HG03095 (cell line): ENCODE measurements around the gene COTL1.
A peak's percentile ranks its signal among the peaks of the same experiment; 100 is the strongest.

Experiments
- ATAC-seq: cut with Tn5 transposase; IDR thresholded peaks from one replicate; pipeline ENCODE4 v1.9.1; 2021; ENCODE audit warnings: moderate library complexity; ENCODE audit not compliant: unreplicated experiment

The COTL1 gene

GRCh38 chr16:84614968-84615813 is 2.7 kb downstream of the COTL1 start:
- ATAC-seq, result no peak

- no peak for ATAC-seq
These were observed 3.3 kb downstream of the COTL1 start for GRCh38 chr16:84614623-84614967.

GRCh38 chr16:84614073-84614459 is 3.8 kb downstream of the COTL1 start:
- ATAC-seq, result no peak

DNA sequence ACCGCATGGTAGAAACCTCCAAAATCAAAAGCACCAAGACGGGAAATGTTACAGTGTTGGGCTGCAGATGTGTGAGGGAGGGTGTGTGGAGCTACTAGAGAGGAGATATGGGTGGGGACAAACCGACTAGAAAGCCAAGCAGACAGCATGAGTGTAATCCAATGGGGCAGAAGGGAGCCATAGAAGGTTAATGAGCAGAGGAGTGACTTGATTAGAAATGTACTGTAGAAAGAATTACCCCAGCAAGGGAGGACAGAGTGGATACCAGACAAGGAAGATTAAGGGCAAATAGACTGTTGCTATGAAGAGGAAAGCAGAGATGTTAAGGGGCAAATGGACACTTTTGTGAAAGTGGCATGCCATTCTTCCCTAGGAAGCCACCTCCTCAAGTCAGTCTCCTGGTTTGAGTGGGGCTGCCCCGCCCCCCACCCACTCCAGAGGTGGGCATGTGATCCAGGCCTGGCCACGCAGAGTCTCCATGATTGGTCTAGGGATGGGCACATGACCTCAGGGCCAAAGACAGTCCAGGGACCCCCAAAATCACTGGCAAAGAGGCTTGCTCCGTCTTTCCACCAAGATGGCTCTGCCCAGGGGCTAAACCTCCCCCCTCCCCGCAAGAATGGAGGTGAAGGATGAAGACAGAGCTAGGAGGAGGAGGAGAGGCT is 4.3 kb downstream of the COTL1 start:
- ATAC-seq, result no peak

- ATAC-seq, result no peak
These were observed 5.2 kb downstream of the COTL1 start for GRCh38 chr16:84612686-84613085.

GRCh38 chr16:84611041-84611440 is 6.8 kb downstream of the COTL1 start:
- ATAC-seq, result no peak

DNA sequence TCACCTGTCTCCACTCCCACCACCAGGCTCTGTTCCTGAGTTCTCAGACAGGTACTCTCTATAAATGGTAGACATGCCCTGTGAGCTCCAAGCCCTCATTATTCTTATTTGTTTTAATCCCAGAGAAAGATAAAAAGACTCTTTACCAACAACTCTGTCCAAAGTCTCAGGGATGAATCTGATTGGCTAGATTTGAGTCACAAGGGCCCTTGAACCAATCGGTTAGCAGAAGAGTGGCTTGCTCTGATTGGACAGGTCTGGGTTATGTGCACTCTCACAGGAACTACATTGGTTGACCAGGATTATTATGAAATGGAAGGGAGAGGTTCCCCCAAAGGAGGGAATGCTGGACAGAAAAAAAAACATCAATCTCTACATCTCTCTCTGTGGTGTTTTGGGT is 7.5 kb downstream of the COTL1 start:
- no peak for ATAC-seq

DNA sequence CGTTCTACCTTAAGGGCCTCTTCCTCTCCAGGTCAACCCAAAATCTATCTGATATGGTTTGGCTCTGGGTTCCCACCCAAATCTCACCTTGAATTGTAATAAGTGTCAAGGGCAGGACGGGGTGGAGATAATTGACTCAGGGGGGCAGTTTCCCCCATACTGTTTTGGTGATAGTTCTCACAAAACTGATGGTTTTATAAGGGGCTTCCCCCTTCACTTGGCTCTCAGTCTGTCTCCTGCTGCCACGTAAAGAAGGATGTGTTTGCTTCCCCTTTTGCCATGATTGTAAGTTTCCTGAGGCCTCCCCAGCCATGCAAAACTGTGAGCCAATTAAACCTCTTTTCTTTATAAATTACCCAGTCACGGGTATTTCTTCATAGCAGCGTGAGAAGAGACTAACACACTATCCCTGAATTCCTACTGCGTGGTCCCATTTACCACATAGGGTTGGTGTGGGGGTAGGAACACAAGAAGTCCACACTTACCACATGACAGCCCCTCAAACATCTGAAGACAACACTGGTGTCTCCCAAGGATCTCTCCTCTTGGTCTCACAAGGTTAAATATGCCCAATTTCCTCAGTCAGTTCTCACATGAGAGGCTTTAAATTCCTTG is 8.2 kb downstream of the COTL1 start:
- ATAC-seq, result no peak

GRCh38 chr16:84608282-84608681 is 9.6 kb downstream of the COTL1 start:
- ATAC-seq, result no peak

DNA sequence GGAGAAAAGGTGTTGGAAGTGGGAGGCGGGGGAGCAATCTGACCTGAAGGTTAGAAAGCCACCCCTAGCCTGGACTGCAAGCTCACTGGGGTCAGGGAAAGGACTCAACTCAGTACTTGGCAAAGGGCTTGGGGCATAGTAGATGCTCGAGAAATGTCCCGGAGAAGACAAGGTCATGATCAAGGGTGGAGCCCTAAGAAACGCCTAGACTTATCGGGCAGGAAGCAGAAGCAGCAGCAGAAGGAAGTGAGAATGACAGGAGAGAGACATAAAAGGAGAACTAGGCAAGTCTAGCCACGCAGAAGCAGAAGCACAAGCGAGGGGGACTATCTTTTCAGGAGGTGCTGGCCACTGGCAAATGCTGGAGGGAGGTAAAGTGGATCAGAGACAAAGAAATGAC is 10.2 kb downstream of the COTL1 start:
- no peak for ATAC-seq

DNA sequence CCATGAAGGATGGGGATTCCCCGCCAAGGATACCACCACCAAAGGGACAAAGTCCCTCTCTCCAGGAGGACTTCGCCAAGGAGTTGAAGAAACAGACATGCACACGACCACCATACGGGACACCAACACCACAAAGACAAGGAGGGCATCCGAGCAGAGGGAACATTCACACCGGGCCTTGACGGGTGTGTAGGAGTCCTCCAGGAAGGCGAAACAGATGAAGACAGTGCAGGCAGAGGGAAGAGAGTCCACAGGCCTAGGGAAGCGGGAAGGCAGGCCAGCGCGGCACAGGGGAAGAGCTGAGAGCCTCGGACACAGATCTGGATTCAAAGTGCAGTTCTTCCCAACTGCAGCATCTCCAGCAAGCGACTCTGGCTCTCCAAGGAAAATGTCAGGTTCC is 10.8 kb downstream of the COTL1 start:
- no peak for ATAC-seq

GRCh38 chr16:84606081-84606875 is 11.6 kb downstream of the COTL1 start:
- no peak for ATAC-seq

DNA sequence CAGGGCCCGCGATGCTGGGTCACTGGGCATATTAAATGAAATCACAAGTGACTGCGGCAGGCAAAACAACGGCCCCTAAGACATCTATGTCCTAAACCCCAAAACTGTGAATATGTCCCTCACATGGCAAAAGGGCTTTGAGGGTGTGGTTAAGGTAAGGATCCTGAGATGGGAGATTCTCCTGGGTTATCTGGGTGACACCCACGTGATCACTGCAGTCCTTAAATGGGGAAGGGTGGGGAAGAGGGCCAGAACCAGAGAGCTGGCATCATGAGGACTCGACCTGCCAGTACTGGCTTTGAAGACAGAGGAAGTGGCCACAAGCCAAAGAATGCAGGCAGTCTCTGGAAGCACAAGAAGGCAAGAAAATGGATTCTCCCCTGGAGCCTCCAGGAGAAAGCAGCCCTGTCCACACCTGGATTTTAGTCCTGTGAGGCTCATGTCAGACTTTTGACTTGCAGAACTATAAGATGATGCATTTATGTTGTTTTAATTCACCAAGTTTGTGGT is 12.5 kb downstream of the COTL1 start:
- ATAC-seq, result no peak

DNA sequence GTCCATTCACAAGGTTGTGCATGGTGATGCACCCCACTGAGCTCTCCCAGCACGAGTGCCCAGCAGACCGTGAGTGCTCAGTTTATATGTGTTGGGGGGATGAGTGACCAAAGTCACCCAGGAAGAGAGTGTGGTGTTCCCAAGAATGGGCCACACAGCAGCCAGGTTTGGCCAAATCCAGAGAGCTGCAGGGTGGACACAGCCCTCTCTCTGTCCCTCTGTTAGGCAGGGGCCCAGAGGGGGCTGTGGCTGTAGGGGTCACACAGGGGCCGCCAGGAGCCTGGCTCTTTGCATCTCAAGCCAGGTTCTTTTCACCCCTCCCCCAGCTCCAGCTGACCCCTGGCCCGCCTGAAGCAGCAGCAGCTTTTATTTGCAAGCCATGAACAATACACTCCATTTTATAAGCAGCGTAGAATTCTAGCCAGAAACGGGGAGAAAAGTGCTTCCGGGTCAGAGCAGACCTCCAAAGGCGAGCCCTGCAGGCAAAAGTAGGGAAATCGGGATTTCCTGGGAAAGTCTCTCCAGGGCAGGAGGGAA is 13.3 kb downstream of the COTL1 start:
- ATAC-seq, result no peak

DNA sequence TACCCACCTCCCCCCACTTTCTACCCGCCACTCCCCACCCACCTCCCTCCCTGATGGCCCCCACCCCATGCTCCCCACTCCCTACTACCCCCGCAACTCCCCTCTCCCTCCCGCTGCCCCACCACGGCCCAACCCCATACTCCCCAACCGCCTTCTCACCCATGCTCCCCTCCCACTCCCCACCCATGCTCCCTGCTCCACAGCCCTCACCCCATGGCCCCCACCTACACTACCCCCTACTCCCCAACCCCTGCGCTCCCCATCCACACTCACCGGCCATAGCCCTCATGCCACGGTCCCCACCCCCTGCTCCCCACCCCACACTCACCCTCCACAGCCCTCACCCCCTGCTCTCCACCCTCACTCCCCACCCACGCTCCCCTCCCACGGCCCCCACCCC is 13.9 kb downstream of the COTL1 start:
- no peak for ATAC-seq

GRCh38 chr16:84603140-84603816 is 14.6 kb downstream of the COTL1 start:
- no peak for ATAC-seq

DNA sequence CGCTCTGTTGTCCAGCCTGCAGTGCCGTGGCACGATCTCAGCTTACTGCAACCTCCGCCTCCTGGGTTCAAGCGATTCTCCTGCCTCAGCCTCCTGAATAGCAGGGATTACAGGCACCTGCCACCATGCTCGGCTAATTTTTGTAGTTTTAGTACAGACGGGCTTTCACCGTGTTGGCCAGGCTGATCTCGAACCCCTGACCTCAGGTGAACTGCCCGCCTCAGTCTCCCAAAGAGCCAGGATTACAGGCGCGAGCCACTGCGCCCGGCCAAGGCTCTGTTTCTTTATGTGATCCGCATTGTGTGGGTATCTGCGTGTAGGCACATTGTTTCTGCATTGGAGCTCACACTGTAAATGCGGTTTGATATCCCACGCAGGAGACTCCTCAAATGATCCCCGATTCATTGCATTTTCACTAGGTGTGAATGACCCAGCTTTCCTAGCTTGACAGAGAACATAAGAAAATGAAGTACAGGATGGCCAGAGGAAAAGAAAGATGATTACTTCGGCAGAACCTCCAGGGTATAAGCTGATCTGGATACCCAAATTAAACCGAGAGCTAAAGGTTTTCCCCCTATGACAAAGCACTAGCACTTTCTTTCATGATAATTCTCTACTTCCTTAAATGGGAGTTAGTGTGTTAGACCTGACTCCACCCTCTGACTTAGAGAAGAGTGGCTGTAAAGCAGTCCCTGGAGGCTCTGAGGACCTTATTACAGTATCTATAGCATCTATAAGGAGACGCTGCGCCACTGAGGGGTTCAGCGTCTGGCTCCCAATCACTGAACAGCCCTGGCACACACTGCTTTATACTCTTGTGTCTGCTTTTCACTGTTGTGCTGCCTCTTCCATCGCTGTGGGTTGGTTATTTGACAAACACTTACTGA is 17.3 kb downstream of the COTL1 start:
- ATAC-seq, result peak; percentile 62

DNA sequence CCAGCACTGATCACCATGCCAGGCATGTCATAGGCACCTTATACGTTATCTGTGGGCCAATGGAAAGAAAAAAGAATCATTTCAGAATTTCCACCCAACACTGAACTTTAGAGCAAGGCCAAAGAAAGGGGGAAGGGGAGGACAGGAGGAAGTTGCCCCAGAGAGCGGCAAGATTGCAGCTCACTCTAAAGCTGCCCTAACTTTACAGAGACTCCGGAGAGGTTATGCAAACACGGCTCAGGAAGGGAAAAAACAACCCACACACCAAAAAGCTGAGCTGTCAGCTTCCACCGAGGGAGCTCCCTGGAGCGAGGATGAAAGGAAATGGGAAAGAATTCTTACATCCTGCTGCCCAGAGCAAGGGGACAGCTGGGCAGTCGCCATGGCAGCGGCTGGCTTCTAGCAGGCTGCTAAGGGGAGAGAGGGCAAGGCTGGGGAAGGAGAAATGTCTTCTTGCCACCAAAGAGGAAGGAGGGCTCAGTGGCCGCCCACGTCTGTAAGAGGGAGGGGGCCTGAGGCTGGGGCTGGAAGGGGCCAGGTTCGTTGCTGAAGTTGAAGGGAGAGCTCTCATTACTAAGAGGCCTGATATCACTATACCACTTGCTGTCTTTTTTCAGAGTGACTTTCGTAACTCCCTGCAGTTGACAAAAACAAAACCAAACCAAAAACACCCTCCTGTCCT is 18.2 kb downstream of the COTL1 start:
- ATAC-seq, result no peak

- no peak for ATAC-seq
These were observed 19.5 kb downstream of the COTL1 start for GRCh38 chr16:84598360-84598759.
